ENCODE measurements around the gene LARP4.
"Not testable (repeated sequence)": the region's sequence is repeated elsewhere in the genome, so short reads cannot be mapped to it uniquely, and the experiment has no call there.

LARP4 gene

DNA sequence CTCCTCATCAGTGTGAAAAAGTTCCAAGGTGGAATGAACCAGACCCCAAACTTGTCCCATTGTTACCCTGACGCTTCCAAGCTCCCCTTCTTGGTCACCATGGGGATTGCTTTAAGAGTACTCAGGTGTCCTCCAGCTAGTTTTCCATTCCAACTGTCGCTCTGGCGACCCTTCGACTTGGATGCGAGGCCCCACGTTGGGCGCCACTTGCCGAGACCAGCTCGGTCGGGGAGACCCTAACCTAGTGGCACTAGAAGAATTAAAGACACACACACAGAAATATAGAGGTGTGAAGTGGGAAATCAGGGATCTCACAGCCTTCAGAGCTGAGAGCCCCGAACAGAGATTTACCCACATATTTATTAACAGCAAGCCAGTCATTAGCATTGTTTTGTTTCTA lies 97.4 kb downstream of the LARP4 start:
- not testable (repeated sequence) for DNase-seq

DNA sequence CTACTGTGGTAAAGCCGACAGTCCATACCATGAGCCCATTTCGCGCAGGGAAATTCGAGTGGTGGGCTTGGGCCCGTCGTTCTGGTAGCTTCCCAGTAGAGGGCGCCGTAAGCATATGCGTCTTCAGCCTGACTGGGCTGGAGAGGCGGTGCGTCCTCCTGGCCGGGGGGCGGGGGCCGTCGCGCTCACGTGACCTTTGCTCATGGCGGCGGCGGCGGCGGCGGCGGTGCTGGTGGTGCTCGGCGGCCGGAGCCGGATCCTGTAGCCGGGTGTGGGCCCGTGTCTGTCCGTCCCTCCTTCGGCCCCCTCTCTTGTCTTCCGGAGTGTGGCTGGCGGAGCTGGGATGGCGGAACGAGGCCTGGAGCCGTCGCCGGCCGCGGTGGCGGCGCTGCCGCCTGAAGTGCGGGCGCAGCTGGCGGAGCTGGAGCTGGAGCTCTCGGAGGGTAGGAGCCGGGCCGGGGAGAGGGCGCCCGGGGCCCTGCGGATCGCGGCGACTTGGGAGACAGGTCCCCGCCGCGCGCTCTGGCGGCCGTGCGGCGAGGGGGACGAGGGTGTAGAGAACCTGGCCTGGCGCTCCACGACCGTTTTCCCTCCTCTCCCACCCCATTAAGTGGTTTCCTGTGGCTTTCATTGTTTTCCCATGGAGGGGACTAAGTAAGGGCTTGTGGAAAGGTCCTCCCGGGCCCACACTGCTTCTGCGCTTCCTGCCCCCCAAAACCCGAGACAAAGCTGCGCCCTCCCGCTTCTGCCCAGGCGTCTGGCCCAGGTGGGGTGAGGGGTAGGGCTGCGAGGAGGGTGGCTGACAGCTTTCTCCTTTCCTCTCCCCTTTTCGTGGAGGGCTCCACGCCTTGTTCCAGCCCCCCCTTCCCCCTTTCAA lies 104.4 kb downstream of the LARP4 start, which contains the start of gene DIP2B:
Gene DIP2B, plus strand, starts transcription at position 188 of the 877 bp plus-strand sequence. Its CDS starts 156 bp downstream, at position 344.
- peak; percentile 98 for DNase-seq

DNA sequence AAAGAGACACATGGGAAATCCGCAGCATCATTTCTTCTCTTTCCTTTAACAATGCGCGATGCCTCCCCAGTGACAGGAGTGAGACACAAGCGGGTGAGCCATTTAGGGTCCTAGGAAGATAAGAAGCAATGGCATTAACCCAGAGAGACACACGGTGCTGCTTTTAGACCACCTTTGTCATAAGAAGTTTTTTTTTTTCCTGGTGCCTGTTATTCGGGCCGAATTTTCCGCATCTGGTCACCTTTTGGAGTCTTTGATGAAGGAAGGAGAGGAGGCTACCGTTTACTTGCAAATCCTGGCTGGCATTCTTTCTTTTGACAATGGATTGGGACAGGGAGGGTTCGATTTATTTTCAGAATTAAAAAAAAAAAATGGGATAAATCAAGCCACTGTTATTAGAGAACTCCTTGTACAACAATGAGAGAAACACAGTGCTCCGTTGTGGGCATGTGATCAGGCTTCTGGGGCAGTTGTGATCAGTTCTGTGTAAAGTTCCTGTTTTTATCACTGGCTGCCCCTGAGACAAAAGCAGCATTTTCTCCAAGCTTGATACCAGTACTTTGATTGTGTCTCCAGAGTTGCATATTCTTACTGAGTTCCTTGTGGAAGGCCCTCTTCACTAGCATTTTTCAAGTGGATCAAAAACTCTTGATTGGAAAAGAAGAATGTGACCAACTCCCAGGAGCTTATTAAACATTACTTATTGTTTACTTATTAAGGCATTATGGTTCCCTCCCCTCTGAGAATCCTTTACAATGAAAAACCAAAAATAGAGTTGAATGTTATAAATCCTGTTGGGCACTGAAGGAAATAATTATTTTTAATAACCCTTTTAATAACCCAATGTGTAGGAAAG lies 105.2 kb downstream of the LARP4 start:
- DNase-seq, result peak; percentile 28

DNA sequence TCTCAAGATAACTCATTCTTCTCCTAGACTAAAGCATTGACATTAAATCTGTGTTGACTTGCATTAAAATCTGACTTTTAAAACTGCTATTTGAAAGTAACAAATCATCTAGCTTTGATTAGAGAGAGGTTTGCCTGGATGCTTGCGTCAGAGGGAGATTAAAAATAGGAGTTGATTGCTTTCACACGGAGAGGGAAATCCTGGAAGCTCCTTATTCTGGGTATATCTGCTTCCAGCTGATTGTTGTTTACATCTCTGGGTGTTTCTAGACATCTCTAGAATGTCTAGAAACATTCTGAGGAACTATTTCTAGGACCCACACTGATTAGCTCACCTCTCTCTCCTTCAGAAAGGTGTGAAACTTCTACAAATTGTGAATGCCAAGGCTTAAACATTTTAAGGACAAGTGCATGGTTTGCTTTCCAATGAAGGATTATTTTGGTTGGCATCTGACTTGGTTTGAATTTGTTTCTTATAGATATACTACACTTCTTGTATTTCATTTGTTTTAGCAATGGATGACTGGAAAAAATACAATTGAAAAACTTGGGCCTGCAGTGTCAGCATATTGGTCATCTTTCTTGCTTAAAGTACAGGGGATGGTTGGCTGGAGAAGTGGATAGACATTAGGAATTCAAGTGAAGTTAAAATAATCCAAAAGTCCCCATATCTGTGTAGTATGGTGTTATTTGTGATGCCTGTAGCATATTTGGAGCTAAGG lies 106.2 kb downstream of the LARP4 start:
- DNase-seq, result no peak

DNA sequence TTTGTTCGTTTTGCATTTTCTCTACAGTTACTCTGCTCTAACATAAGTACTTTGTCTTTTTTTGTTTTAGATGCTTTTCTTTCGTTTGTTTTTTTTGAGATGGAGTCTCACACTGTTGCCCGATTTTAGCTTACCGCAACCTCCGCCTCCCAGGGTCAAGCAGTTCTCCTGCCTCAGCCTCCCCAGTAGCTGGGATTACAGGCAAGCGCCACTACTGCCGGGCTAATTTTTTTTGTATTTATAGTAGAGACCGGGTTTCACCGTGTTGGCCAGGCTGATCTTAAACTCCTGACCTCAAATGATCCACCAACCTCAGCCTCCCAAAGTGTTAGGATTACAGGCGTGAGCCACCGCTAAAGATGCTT lies 106.8 kb downstream of the LARP4 start:
- DNase-seq, result no peak

DNA sequence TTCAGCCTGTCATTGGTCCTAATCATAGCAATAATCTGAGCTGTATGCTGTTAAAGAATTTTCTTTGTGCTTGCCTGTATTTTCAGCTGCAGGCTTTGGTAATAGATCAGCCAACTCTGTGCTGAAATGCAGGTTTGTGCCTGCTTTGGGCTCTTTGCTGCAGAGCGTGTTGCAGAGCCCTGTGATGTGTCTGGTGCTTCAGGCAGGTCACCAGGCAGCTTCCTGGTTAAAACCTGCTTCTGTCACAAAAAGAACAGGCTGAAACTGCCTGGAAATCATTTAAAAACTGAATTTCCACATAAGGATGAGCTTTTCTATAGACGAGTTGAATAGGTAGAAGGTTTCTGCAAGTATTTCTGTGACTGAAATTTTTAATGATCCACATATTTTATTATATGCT lies 107.2 kb downstream of the LARP4 start:
- peak; percentile 64 for DNase-seq

DNA sequence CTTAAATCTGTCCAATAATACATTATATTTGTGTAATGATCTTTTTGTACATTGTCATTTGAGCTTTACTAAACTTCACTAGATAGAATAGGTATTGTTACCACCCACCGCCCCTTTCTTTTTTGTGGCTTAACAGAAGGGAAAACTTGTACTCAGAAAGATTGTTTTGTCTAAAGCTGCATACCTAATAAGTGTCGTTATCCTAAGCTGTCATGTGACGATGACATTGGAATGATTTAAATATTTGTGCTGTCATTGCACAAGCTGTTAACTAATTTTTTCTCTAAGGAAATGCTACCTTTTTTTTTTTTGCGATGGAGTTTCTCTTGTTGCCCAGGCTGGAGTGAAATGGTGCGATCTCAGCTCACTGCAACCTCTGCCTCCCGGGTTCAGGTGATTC lies 107.7 kb downstream of the LARP4 start:
- DNase-seq, result no peak

DNA sequence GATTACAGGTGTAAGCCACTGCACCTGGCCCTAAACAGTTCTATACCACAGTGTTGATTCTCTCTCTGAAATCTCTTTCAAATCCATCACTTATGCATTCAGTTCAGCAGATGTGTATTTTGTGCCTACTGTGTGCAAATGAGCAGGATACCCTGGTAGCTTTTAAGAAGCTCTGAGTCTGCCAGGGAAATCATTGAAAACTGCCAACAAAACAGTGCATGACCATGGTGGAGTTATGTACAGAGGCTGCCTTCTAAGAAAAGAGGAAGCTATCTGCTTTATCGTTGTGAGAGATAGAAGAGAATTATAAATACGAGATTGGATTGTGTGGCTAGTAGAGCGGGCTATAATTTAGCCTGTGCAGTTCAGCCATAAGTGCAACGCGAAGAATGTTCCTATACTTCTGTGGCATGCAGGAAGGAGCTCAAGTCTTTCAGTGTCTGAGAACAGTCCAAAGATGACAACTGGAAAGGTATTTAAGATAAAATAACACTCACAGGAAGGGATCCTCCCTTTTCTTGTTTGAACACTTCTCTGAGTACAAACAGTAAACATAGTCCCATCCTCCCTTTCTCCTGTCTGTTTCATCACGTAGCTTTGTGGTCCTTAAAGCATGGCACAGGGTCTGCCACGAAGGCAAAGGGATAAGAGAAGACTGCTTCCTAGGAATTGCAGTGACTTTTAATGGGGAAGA lies 108.4 kb downstream of the LARP4 start:
- DNase-seq, result no peak

DNA sequence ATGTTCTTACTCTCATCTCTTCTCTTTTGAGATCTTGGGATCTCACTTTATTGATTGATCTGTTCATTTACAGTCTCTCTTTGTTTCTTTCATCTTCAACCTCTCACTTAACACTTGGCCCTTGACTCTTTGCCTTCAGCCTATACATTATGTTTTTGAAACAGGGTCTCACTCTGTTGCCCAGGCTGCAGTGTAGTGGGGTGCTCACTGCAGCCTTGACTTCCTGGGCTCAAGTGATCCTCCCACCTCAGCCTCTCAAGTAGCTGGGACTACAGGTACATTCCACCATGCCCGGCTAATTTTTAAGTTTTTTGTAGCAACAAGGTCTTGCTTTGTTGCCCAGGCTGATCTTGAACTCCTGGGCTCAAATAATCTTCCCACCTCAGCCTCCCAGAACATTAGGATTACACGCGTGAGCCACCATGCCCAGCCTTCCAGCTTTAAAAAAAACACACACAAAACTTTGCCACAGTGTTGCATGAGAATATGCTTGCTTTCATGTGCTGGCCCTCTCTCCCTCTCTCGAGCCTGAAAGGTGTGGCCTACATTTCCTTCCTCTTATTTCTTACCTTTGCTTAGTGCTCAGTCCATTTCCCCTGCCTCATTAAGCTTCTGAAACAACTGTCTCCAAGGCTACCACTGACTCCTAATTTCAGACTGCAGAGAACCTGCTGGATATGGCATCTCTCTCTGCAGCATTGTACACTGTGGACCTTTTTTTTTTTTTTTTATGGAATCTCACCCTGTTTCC lies 114.0 kb downstream of the LARP4 start:
- peak; percentile 54 for DNase-seq

DNA sequence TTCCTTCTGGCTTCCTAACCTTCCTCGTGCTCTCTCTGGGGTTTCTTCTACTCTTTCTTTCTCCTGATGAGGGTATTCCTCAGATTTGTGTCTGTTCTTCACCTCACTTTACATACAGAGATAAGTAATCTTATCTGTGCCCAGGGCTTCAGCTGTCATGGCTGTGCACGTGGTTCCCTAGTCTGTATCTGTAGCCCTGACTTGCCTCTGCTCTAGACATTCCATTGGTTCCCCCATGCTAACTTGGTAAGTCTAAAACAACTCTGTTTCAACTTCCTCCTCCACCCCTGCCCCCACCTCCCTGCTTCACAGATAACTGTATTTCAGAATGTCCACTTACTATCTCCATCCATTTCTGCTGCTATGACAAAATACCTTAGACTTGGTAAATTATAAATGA lies 114.9 kb downstream of the LARP4 start:
- no peak for DNase-seq

DNA sequence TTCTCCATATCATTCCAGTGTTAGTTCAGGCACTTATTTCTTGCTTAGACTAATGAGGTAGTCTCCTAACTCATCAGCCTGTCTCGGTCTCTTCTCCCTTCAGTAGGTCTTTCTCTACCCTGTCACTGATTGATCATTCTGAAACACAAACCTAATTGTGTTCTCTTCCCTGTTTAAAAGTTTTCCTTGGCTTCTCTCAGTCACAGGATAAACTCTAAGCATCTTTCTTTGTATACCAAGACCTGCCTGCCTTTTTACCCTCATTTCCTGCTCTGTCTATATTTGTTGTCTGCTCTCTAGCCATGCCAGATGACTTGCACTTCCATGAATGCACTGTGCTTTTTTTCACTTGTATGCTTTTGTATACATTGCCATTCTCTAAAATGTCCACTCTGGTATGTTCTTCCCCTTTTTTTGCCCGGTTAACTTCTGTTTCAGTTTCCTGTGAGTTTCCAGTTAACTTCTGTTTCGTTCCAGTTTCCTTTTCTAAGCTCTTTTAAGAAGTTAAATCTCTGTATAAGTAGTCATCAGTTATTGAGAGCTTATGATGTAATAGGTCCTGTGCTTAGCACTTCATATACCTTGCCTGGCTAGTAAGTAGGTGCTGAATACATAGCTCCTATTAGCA lies 116.8 kb downstream of the LARP4 start:
- no peak for DNase-seq

DNA sequence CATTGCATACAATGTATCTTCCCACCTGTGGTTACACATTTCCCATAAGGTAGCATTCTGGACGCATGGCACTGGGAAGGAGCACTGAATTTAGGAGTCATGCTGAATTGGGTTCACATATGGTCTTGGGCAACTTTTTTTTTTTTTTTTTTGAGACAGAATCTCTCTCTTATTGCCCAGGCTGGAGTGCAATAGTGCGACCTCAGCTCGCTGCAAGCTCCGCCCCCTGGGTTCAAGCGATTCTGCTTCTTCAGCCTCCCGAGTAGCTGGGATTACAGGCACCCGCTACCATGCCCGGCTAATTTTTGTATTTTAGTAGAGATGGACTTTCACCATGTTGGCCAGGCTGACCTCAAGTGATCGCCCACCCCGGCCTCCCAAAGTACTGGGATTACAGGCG lies 117.4 kb downstream of the LARP4 start:
- no peak for DNase-seq

DNA sequence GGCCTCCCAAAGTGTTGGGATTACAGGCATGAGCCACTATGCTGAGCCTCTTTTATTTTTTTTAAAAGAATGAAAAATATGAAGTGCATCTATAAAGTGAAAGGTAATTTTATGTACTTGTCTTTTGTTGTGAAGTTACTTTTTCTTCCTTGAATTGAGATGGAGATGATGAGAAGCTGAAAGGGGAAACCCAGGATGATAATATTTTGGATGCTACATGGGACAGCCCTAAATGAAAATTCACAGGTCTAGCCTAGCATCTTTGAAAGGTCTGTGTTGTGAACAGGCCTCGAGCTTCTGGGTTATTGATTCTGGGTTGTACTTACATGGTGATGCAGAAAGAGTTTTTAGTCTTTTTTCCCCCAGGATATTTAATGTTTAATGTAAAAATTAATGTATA lies 118.7 kb downstream of the LARP4 start:
- no peak for DNase-seq

DNA sequence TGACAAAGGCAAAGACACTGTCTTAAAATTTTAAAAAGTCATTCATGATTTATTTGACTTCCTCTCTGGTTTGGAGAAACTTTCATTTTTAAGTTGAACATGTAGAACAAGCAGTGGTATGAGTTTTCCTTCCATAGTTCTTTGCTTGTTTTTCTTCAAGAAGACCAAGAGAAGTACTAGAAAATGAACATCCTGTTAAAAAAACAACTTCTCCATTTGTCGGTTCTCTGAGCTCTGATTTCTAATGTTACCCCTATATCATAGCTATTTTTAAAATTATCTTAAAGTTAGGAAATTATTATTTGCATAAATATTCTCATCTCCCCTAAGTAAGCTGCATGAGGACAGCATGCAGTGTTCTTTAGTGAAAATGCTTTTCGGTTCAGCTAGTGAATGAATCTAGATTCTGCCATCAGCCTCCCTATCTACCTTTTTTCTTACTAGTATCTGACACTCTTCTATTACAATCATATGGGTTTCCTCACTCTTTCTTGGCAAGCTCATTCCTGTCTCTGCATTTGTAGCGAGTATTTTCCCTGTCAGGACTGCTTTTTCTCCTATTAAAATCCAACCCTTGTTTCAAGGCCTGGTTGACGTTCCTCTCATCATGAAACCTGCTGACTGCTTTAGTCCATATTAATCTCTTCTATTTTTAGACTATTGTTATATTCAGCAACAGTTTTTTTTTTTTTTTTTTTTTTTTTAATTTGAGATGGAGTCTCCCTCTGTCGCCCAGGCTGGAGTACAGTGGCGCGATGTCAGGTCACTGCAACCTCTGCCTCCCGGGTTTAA lies 119.9 kb downstream of the LARP4 start:
- DNase-seq, result no peak

DNA sequence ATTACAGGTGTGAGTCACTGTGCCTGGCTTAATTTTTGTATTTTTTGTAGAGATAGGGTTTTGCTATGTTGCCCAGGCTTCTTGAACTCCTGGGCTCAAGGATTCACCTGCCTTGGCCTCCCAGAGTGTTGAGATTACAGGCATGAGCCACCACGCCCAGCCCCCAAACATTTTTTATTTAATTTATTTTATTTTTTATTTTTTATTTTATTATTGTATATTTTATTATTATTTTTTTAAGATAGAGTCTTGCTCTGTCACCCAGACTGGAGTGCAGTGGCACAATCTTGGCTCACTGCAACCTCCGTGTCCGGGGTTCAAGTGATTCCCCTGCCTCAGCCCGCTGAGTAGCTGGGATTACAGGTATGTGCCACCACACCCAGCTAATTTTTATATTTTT lies 121.1 kb downstream of the LARP4 start:
- not testable (repeated sequence) for DNase-seq

DNA sequence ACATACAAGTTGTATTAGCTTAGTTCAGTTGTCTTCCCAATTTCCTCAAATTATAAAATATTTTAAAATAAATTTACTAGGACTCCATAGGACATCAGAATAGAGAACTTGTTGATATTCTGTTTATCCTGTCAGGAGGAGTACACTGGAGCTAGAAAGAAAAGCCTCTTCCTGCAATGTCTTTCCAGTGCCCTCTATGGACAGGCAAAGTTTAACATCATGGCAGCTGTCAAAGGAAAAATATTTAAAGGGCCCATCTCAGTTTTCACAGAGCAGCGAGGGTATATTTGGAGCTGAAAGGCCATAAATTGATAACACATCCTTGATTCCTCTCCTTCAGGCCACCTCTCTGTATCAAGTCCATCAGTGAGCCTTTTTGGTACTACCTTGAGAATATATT lies 123.1 kb downstream of the LARP4 start:
- DNase-seq, result no peak

DNA sequence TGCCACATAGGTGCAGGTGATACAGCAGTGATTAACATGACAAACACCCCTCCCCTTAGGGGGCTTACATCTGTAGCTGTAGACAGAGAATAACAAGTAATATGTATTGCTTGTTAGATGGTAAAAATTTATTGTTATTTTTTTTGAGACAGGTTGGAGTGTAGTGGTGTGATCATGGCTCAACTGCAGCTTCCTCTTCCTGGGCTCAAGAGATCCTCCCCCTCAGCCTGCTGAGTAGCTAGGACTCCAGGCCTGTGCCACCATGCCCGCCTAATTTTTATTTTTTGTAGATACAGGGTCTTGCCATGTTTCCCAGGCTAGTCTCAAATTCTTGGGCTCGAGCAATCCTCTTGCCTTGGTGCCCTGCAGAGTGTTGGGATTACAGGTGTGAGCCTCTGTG lies 123.9 kb downstream of the LARP4 start:
- DNase-seq, result no peak

DNA sequence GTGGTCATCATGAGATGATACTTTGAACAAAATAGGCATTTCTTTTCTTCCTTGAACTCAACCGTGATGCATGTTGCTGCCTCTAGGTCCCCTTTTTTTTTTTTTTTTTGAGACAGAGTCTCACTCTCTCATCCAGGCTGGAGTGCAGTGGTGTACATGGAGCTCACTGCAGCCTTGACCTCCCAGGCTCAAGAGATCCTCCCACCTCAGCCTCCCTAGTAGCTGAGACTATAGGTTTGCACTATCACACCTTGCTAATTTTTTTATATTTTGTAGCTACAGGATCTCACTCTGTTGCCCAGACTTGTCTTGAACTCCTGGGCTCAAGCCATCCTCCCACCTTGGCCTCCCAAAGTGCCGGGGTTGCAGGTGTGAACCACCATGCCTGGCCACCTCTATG lies 124.7 kb downstream of the LARP4 start:
- DNase-seq, result no peak

DNA sequence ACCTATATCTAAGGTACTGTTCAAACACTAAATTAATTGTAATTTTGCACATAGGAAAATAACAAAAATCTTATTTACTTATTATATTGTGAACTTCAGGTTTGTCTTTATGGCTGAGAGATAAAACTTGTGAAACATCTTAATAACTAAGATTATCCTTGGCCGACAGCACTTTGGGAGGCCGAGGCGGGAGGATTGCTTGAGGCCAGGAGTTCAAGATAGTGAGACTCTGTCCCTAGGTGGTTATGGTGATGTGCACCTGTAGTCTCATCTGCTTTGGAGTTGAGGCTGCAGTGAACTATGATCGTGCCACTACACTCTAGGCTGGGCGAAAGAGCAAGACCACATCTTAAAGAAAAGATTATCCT lies 126.7 kb downstream of the LARP4 start:
- no peak for DNase-seq

DNA sequence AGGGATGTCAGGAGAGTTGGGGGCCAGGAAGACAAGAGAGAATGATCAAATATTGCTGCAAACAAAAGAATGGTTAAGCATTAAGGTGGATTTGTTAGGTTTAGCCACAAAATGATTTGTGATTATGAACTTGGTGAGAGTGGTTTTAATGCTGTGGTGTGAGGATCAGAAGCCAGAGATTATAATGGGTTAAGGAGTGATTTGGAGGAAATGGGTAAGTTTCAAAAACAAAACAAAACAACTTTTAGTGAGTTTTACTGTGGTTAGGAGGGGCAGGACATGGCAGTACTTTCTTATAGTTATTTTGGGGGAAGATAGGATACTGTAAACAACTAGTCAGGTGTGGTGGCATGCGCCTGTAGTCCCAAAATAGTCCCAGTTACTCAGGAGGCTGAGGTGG lies 128.1 kb downstream of the LARP4 start:
- DNase-seq, result no peak

DNA sequence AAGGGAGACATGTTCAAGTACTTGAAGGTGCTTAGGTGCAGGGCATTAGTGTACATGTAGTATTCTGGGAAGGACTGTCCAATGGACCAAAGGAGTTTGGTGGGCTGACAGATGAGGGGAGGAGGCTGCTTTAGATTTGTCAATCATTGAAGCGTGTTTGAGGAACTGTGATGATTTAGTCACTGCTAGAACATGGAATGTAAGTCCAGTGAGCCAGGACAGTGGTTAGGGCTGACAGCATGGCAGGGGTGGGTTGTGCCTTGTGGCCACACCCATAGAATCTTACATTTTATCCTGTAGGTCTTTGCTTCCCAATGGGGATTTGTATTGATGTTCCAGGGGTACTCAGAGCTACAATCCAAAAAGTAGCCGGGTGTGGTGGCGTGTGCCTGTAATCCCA lies 128.7 kb downstream of the LARP4 start:
- DNase-seq, result no peak

Data from CD4-positive, alpha-beta T cell treated with Interleukin-6 for 4 hours (primary cell).